ENCODE measurements around the gene VARS1.

DNA sequence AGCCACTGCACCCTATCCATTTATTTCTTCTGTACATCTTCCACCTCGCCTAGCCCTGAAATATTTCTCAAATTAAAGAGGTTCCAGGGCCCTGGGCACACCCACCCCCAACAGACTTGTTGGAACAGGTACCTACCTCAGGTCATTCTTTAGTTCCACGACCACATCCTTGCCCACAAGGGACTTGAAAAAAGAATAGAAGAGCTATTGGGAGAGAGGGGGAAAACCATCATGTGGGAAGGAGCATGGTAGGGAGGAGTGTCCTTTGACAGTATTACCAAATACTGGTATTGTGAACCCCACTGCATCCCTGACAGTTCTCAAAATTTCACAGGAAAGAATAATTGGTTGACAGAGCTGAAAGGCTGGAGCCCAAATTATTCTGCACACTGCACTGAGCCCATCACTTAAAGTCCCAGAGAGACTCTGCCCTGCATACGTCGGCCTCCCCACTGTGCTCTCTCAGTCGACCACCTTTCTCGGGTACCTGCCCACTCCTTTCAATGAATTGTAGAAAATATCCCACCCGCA lies 10.5 kb upstream of the VARS1 start:
- TF ChIP-seq POLR2A (IDR thresholded peaks at IDR 0.05), result no peak
- TF ChIP-seq, protein P1, sequence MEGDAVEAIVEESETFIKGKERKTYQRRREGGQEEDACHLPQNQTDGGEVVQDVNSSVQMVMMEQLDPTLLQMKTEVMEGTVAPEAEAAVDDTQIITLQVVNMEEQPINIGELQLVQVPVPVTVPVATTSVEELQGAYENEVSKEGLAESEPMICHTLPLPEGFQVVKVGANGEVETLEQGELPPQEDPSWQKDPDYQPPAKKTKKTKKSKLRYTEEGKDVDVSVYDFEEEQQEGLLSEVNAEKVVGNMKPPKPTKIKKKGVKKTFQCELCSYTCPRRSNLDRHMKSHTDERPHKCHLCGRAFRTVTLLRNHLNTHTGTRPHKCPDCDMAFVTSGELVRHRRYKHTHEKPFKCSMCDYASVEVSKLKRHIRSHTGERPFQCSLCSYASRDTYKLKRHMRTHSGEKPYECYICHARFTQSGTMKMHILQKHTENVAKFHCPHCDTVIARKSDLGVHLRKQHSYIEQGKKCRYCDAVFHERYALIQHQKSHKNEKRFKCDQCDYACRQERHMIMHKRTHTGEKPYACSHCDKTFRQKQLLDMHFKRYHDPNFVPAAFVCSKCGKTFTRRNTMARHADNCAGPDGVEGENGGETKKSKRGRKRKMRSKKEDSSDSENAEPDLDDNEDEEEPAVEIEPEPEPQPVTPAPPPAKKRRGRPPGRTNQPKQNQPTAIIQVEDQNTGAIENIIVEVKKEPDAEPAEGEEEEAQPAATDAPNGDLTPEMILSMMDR (IDR thresholded peaks at IDR 0.05), result no peak

All from lower leg skin (tissue), 3 donors.